HepG2 (cell line): Measurements from ENCODE around the gene CREBBP. TPM values are rescaled to one million over a fixed set of nuclear protein-coding genes. Genes with fewer than 3 reads are reported as not detected.

Source experiments
- ATAC-seq: fragments of 200-7000 bp; cut with Tn5 transposase; 3 replicates; pipeline ENCODE4 v1.9.1; 2020; ENCODE audit warnings: mild to moderate bottlenecking, moderate library complexity
- BruUV-seq: library from RNA; stranded (reverse); fragments of 400-500 nt; replicated peaks from 2 replicates; lab custom pipeline; 2021; lab: Mats Ljungman, UMichigan
- CTCF ChIA-PET: fragments of 300-600 bp; formaldehyde crosslinking; extraction: SDS; loops from one replicate; lab custom pipeline; 2021; ENCODE audit warnings: low total read pairs, inconsistent platforms, low intra/inter-chr PET ratio; lab: Yijun Ruan, JAX
- POLR2A ChIA-PET: fragments of 350-600 bp; sonication (Branson Sonifier 250); formaldehyde crosslinking; loops from one replicate; lab custom pipeline; 2020; ENCODE audit warnings: antibody characterized with exemption, inconsistent platforms; lab: Yijun Ruan, JAX
- DNase-seq: peaks from one replicate; pipeline ENCODE4 v3.0.0-alpha.2; 2015; ENCODE audit warnings: low spot score
- FAIRE-seq: peaks from 3 replicates; lab custom pipeline; 2011; peaks lifted over from hg19 to GRCh38; lab: Jason Lieb, UNC
- H2AFZ ChIP-seq: one replicate; pipeline ENCODE4 v1.6.1; 2011; ENCODE audit warnings: low read length, inconsistent platforms
- H3K27ac ChIP-seq: fragments of 300-600 bp; 3 replicates; pipeline ENCODE4 v1.8.0; 2011; ENCODE audit warnings: mixed run types, mild to moderate bottlenecking, mixed read lengths, low read length, inconsistent platforms; ENCODE audit not compliant: insufficient read depth; ENCODE audit errors: extremely low read length
- H3K27me3 ChIP-seq, 2 experiments: fragments of 200-600 bp in 1 of 2; 2 replicates in 1 of 2; 3 replicates in 1 of 2; pipeline versions ENCODE4 v1.6.0 to v1.8.0; 2011; ENCODE audit warnings: low read length in 2 of 2, mild to moderate bottlenecking in 2 of 2, moderate library complexity in 2 of 2, inconsistent platforms in 1 of 2; ENCODE audit not compliant: insufficient read depth in 2 of 2, control insufficient read depth in 1 of 2
- H3K36me3 ChIP-seq, 2 experiments: fragments of 200-600 bp in 1 of 2; replicated peaks in 1 of 2; 2 replicates in 1 of 2; 3 replicates in 1 of 2; pipeline versions ENCODE4 v1.5.1 to v1.8.0; 2011; ENCODE audit warnings: low read length in 2 of 2, inconsistent platforms in 1 of 2; ENCODE audit not compliant: insufficient read depth in 2 of 2, control insufficient read depth in 1 of 2
- H3K4me1 ChIP-seq: 2 replicates; pipeline ENCODE4 v1.5.1; 2012; ENCODE audit warnings: low read length, inconsistent platforms; ENCODE audit not compliant: insufficient read depth
- H3K4me2 ChIP-seq: 2 replicates; pipeline ENCODE4 v1.6.0; 2011; ENCODE audit warnings: low read depth, low read length, inconsistent platforms
- H3K4me3 ChIP-seq, 3 experiments: fragments of 200-600 bp in 1 of 3; sonication (generic), shearing (Covaris generic) in 1 of 3; replicated peaks in 1 of 3; 2 replicates each; pipeline ENCODE4 v1.5.1; 2011 to 2016; ENCODE audit warnings: low read length in 3 of 3, inconsistent platforms in 2 of 3, low read depth in 2 of 3, mild to moderate bottlenecking in 2 of 3, control low read depth in 1 of 3, mixed read lengths in 1 of 3; ENCODE audit not compliant: insufficient read depth in 1 of 3
- H3K79me2 ChIP-seq: one replicate; pipeline ENCODE4 v1.6.1; 2011; ENCODE audit warnings: low read length, inconsistent platforms; ENCODE audit not compliant: insufficient read depth
- H3K9ac ChIP-seq: 2 replicates; pipeline ENCODE4 v1.6.0; 2011; ENCODE audit warnings: mild to moderate bottlenecking, low read depth, low read length, inconsistent platforms; ENCODE audit not compliant: insufficient read depth
- H3K9me3 ChIP-seq: 2 replicates; pipeline ENCODE4 v1.5.1; 2012; ENCODE audit warnings: mild to moderate bottlenecking, low read length
- H4K20me1 ChIP-seq: 2 replicates; pipeline ENCODE4 v1.6.0; 2011; ENCODE audit warnings: inconsistent platforms, mild to moderate bottlenecking, low read length, moderate library complexity; ENCODE audit not compliant: insufficient read depth
- DMTF1 ChIP-seq: sonication (generic); formaldehyde crosslinking; IDR thresholded peaks from 2 replicates; pipeline ENCODE4 v1.4.0; 2020; ENCODE audit warnings: mild to moderate bottlenecking, missing genetic modification reagents
- ELF3 ChIP-seq: IDR thresholded peaks from 2 replicates; pipeline ENCODE4 v1.6.1; 2016; ENCODE audit warnings: missing genetic modification reagents, missing compliant biosample characterization
- ERF ChIP-seq: IDR thresholded peaks from 2 replicates; pipeline ENCODE4 v1.6.1; 2018; ENCODE audit warnings: missing biosample characterization, missing genetic modification reagents
- FOXO1 ChIP-seq: sonication (generic); formaldehyde crosslinking; IDR thresholded peaks from 2 replicates; pipeline ENCODE4 v1.4.0; 2020; ENCODE audit warnings: missing genetic modification reagents
- HMG20B ChIP-seq: conservative IDR thresholded peaks from 2 replicates; pipeline ENCODE4 v1.6.1; 2016; ENCODE audit warnings: missing genetic modification reagents, missing compliant biosample characterization
- HNF1B ChIP-seq: sonication (generic); formaldehyde crosslinking; IDR thresholded peaks from 2 replicates; pipeline ENCODE4 v1.5.1; 2020; ENCODE audit warnings: mild to moderate bottlenecking, moderate library complexity, missing genetic modification reagents
- IRF2 ChIP-seq: IDR thresholded peaks from 2 replicates; pipeline ENCODE4 v1.6.1; 2018; ENCODE audit warnings: missing genetic modification reagents, missing compliant biosample characterization
- KAT2B ChIP-seq: fragments of 150-350 bp; IDR thresholded peaks from 2 replicates; pipeline ENCODE4 v1.6.1; 2014; ENCODE audit warnings: low read depth, low read length, borderline replicate concordance
- KAT7 ChIP-seq: IDR thresholded peaks from 2 replicates; pipeline ENCODE4 v1.6.1; 2018; ENCODE audit warnings: borderline replicate concordance, missing compliant biosample characterization
- NCOA1 ChIP-seq: sonication (generic); formaldehyde crosslinking; IDR thresholded peaks from 2 replicates; pipeline ENCODE4 v1.9.0; 2021; ENCODE audit warnings: missing genetic modification reagents
- RAD21 ChIP-seq: fragments of 450-650 bp; formaldehyde crosslinking; IDR thresholded peaks from 2 replicates; pipeline ENCODE4 v1.5.0; 2020; ENCODE audit warnings: mild to moderate bottlenecking
- ZIK1 ChIP-seq: sonication (generic); formaldehyde crosslinking; IDR thresholded peaks from 2 replicates; pipeline ENCODE4 v1.5.0; 2020; ENCODE audit warnings: mild to moderate bottlenecking, low read depth, missing genetic modification reagents, borderline replicate concordance
- ZNF317 ChIP-seq: sonication (generic); formaldehyde crosslinking; IDR thresholded peaks from 2 replicates; pipeline ENCODE4 v1.5.0; 2020; ENCODE audit warnings: mild to moderate bottlenecking, missing genetic modification reagents
- ZNF354B ChIP-seq: sonication (generic); formaldehyde crosslinking; IDR thresholded peaks from 2 replicates; pipeline ENCODE4 v1.8.0; 2022; ENCODE audit warnings: mild to moderate bottlenecking, missing genetic modification reagents
- ZNF382 ChIP-seq: sonication (generic); formaldehyde crosslinking; IDR thresholded peaks from 2 replicates; pipeline ENCODE4 v1.5.0; 2020; ENCODE audit warnings: missing genetic modification reagents, mild to moderate bottlenecking, borderline replicate concordance
- ZNF761 ChIP-seq: sonication (generic); formaldehyde crosslinking; conservative IDR thresholded peaks from 2 replicates; pipeline ENCODE4 v1.4.0; 2020; ENCODE audit warnings: mild to moderate bottlenecking, missing genetic modification reagents
- WGBS: methylation state at CpG from one replicate; pipeline ENCODE4 v1.1.6; 2017; ENCODE audit warnings: low lambda C conversion rate; 5-methylcytosine and 5-hydroxymethylcytosine counted together
- in situ Hi-C: cut with HindIII; loops from 2 replicates; pipeline ENCODE4 v1.10.0; 2017; ENCODE audit warnings: low pct_unique_long_range_greater_than_20kb; ENCODE audit not compliant: extremely low pct_ligation_motif_present
- intact Hi-C: fragments of 100-400 bp; cut with micrococcal nuclease; formaldehyde crosslinking; loops from one replicate; pipeline ENCODE4 v1.10.0; 2022; ENCODE audit not compliant: unreplicated experiment
- polyA plus RNA-seq, 8 experiments: library from polyadenylated mRNA; depleted of rRNA in 3 of 8; stranded (reverse) in 7 of 8; unstranded in 1 of 8; fragments of >200 nt; fragmentation: Illumina TruSeq in 4 of 8; extraction: Trizol in 4 of 8; gene quantifications; 2 replicates each; pipeline versions ENCODE4 v1.2.1 to v1.2.3, GENCODE V29; 2011 to 2016; ENCODE audit warnings: low read depth in 4 of 8, missing spikeins in 1 of 8, mixed read lengths in 1 of 8; ENCODE audit not compliant: insufficient read depth in 1 of 8
- total RNA-seq, 5 experiments: library from RNA; depleted of rRNA; stranded (reverse); fragments of >200 nt; fragmentation: Illumina TruSeq; extraction: Trizol; gene quantifications; 2 replicates each; pipeline ENCODE4 v1.2.3, GENCODE V29; 2016; ENCODE audit warnings: low read depth in 1 of 5
- TF ChIP-seq, protein P1 (sequence below): sonication (generic); formaldehyde crosslinking; IDR thresholded peaks from 2 replicates; pipeline ENCODE4 v1.5.0; 2020; ENCODE audit warnings: missing genetic modification reagents, mild to moderate bottlenecking, borderline replicate concordance
- TF ChIP-seq, protein P2 (sequence below): sonication (generic); formaldehyde crosslinking; IDR thresholded peaks from 2 replicates; pipeline ENCODE4 v1.5.0; 2020; ENCODE audit warnings: mild to moderate bottlenecking, missing genetic modification reagents

Gene CREBBP
- total and polyA plus RNA-seq, 2 of the 13 experiments (the other 11 are each of a cell fraction or from before 2014, with no cell fraction given): 5.3 to 10.4 TPM

DNA sequence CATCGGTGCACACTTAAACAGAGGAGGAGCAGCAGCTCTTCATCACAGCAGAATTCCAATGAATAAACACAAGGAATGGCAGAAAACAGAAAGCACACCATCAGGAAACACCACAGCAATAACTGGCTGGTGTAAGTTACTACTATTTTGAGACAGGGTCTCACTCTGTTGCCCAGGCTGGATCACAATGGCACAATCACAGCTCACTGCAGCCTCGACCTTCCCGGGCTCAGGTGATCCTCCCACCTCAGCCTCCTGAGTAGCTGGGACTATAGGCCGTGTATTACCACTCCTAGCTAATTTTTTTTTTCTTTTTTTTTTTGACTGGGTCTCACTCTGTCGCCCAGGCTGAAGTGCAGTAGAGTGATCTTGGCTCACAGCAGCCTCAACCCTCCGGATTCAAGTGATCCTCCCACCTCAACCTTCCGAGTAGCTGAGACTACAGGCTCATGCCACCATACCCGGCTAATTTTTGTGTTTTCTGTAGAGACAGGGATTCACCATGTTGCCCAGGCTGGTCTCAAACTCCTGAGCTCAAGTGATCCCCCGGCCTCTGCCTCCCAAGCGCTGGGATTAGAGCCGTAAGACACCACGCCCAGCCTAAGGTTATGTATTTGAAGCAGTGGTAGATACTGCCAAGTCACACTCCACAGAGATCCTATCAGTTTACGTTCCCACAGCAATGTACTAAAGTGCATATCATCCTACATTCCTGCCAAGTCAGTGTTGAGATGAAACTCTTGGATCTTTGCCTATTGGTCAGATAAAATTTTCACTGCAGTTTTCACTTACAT, 183.9 kb downstream of the CREBBP start:
- ATAC-seq (peak; percentile 34), DNase-seq (peak; percentile 68), FAIRE-seq (peak; percentile 18)
- intact Hi-C loops: loop anchor here (10.0 kb wide), 1 partner anchor 418 kb away; the partner anchor contains the start of gene ADCY9
- CTCF ChIA-PET: no interaction called here
- Histone ChIP-seq H3K27ac (peak overlapping the region; percentile 98), H3K4me1 (peaks cover 50% of the 10 kb centered on the region), H3K27me3 (no peaks in the 10 kb centered on the region; a peak in 1 of 5 replicates), H3K4me2 (peak overlapping the region; percentile 82), H3K4me3 (peak overlapping the region; percentile 67 to 76 (median 74)), H4K20me1 (no peaks in the 10 kb centered on the region), H2AFZ (no peak overlapping the region), H3K36me3 (peaks cover 0 to 3% of the 10 kb centered on the region in 2 experiments; a peak in 4 of 5 replicates), H3K79me2 (peaks cover 58% of the 10 kb centered on the region), H3K9ac (peak overlapping the region; percentile 92), H3K9me3 (no peaks in the 10 kb centered on the region)
- in situ Hi-C loops: no loop called here
- POLR2A ChIA-PET: interaction anchor here (1.2 to 5.0 kb wide), 5 partner anchors 10 to 184 kb away, joined by 3 to 144 read pairs (median 6); partner anchors contain the start of genes CREBBP and TRAP1
- 2% methylated on average over 13 of the region's 13 CpGs for WGBS
- BruUV-seq: TSS peak; percentile 95
- no peak for TF ChIP-seq ERF (CRISPR knock-in tag)
- no peak for TF ChIP-seq ELF3 (CRISPR knock-in tag)
- no peak for TF ChIP-seq ZNF354B (CRISPR knock-in tag)
- 0 out of 2 replicates have a peak, but pooled peaks have one; percentile 10 for TF ChIP-seq ZNF761
- no peak for TF ChIP-seq IRF2 (CRISPR knock-in tag)
- TF ChIP-seq FOXO1 (CRISPR knock-in tag): no peak
- peak; percentile 39; the same call in 1 of the 2 replicates for TF ChIP-seq ZNF317 (CRISPR knock-in tag)
- 0 out of 2 replicates have a peak, but pooled peaks have one; percentile 43 for TF ChIP-seq DMTF1 (CRISPR knock-in tag)
- no peak for TF ChIP-seq HNF1B (CRISPR knock-in tag)
- TF ChIP-seq ZIK1 (CRISPR knock-in tag): no peak
- TF ChIP-seq, protein P1, sequence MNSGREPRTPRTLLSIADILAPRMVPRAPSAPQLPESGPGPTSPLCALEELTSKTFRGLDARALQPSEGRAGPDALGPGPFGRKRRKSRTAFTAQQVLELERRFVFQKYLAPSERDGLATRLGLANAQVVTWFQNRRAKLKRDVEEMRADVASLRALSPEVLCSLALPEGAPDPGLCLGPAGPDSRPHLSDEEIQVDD (CRISPR knock-in tag): no peak
- TF ChIP-seq HMG20B: no peak
- no peak for TF ChIP-seq NCOA1 (CRISPR knock-in tag)
- TF ChIP-seq ZNF382 (CRISPR knock-in tag): no peak
- no peak for TF ChIP-seq KAT2B
- TF ChIP-seq, protein P2, sequence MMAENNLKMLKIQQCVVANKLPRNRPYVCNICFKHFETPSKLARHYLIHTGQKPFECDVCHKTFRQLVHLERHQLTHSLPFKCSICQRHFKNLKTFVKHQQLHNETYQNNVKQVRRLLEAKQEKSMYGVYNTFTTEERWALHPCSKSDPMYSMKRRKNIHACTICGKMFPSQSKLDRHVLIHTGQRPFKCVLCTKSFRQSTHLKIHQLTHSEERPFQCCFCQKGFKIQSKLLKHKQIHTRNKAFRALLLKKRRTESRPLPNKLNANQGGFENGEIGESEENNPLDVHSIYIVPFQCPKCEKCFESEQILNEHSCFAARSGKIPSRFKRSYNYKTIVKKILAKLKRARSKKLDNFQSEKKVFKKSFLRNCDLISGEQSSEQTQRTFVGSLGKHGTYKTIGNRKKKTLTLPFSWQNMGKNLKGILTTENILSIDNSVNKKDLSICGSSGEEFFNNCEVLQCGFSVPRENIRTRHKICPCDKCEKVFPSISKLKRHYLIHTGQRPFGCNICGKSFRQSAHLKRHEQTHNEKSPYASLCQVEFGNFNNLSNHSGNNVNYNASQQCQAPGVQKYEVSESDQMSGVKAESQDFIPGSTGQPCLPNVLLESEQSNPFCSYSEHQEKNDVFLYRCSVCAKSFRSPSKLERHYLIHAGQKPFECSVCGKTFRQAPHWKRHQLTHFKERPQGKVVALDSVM (CRISPR knock-in tag): peak; percentile 99
- no peak for TF ChIP-seq RAD21 (CRISPR knock-in tag)
- TF ChIP-seq KAT7 (CRISPR knock-in tag): peak; percentile 33; the same call in 1 of the 2 replicates
